GM10266 (cell line): ENCODE measurements around the gene MICAL2.

Experiments
- DNase-seq: peaks from one replicate; pipeline ENCODE4 v3.0.0; 2012; ENCODE audit errors: extremely low spot score
- TF ChIP-seq, protein P1 (sequence below): IDR thresholded peaks from 2 replicates; pipeline ENCODE4 v1.5.1; 2012; ENCODE audit warnings: mild to moderate bottlenecking, low read depth; ENCODE audit not compliant: control insufficient read depth, insufficient read depth; ENCODE audit errors: missing control alignments

MICAL2 gene

DNA sequence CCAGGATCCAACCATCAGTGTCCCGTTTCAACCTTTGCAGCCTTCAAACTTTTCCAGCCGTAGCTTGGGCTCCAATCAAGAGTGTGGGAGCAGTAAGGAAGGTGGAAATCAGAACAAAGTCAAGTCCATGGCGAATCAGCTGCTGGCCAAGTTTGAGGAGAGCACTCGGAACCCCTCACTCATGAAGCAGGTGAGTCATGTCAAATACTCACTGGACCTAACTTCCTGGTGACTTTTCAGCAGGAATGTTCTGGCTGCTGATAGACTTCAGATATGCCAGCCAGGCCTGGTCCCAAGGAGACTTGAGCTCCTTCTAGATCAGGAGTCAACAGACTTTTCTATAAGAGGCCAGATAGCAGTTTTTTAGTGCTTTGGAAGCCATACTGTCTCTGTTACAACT lies 129.0 kb downstream of the MICAL2 start:
- no peak for DNase-seq

DNA sequence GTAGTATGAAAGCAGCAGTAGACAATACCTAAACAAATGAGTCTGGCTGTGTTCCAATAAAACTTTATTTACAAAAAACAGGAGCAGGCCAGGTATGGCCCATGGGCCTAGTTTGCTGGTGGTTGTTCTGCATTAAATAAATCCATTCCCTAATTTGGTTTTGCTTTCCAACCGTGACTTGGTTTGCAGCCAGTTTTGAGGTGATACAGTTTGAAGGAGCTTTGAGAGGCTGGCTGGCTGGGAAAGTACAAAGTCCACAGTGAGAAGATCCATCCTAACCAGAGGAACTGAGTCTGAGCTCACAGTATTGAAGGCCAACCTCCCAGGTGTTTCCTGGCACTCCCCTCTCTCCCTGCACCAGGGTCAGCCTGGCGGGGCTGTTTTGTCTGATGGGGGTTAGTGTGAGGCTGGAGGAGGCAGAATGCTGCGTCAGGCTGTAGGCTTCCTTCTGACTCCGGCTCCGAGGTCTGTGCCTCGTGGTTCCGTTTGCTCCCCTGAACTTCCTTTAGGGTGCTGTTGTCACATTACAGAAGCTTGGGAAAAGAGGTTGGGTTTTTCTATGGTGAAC lies 129.5 kb downstream of the MICAL2 start:
- TF ChIP-seq, protein P1, sequence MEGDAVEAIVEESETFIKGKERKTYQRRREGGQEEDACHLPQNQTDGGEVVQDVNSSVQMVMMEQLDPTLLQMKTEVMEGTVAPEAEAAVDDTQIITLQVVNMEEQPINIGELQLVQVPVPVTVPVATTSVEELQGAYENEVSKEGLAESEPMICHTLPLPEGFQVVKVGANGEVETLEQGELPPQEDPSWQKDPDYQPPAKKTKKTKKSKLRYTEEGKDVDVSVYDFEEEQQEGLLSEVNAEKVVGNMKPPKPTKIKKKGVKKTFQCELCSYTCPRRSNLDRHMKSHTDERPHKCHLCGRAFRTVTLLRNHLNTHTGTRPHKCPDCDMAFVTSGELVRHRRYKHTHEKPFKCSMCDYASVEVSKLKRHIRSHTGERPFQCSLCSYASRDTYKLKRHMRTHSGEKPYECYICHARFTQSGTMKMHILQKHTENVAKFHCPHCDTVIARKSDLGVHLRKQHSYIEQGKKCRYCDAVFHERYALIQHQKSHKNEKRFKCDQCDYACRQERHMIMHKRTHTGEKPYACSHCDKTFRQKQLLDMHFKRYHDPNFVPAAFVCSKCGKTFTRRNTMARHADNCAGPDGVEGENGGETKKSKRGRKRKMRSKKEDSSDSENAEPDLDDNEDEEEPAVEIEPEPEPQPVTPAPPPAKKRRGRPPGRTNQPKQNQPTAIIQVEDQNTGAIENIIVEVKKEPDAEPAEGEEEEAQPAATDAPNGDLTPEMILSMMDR: no peak
- DNase-seq: no peak

More for the DNA sequence above, 129.0 kb downstream of the MICAL2 start:
- TF ChIP-seq, protein P1: no peak

DNA sequence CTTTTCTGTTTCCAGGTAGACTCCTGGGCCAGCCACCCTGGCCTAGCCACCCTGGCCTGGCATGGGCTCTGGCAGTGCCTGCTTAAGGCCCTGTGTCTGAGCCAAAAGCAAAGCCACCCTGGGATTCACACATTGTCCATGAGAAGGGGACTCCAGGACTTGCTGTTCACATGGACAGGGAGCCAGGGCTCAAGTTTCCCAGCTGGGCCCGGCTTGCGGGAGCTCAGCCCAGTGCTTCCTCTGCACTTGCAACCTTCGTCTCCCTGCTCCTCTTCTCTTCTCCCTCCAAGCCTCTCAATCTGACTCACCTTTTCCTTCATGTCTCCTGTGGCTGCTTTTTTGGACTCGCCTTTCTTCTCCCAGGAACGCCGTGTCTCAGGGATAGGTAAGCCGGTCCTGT lies 130.3 kb downstream of the MICAL2 start:
- no peak for DNase-seq
- TF ChIP-seq, protein P1: no peak

DNA sequence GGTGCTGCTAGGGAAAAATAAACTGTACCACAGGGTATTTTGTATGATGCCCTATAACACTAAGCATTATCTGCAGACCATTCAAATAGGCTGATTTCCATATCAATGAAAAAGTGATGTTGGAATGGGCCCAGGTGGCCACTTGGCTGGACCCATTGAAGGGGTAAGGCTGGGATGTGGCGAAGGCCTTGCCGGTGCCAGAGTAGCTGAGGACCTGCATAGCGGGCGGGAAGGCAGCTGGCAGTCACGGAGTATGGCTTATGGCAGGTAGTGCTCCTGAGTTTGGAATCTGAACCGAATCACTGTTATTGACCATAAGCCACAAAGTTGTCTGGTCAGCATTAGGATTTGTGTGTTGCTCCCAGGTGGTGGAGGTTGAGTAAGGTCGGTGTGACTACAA lies 131.0 kb downstream of the MICAL2 start:
- no peak for DNase-seq
- TF ChIP-seq, protein P1: no peak

DNA sequence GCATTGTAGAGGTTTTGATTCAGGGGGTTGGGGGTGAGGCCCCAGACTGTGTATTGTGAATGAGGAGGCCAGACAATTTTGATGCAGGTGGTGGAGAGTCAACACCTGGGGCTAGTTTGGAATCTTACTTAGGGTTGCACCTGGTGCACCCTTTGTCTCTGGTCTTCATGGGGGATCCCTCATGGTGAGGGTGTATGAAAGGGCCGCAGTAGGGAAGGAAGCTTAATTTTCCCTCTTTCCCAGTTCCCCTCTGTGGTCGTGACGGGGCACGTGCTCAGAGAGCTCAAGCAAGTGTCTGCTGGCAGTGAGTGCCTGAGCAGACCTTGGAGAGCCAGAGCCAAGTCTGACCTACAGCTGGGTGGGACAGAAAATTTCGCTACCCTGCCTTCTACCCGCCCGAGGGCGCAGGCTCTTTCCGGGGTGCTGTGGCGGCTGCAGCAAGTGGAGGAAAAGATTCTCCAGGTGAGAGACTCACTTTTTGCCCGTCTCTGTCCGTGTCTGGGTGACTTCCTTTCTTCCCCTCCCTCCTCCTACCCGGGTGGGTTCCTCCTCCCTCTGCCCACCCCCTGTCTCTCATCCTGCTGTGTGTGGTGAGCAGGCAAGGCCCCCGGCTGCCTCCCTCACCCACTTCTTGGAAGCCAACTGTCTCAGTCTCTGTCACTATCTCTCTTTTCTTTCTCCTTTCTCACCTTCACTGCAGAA lies 131.7 kb downstream of the MICAL2 start:
- TF ChIP-seq, protein P1: no peak

DNA sequence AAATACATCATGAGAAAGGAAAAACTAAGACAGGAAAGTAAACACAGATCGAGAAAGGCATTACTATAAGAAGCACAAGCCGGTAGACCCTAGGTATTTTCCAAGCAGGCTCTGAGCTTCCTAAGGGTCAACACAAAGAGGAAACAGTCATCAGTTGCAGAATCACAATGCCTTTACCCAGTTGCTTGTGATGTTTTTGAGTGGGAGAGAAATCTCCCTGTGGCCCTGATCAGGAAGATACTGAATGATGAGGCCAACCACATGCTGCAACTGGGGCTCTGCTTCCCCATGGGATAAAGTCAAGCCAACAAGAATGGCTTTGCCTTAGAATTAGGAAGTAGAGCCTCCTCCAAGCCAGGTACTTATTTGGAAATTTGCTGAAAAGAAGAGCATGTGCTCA lies 132.6 kb downstream of the MICAL2 start:
- DNase-seq: no peak
- TF ChIP-seq, protein P1: no peak

More for the DNA sequence above, 131.7 kb downstream of the MICAL2 start:
- DNase-seq: no peak

DNA sequence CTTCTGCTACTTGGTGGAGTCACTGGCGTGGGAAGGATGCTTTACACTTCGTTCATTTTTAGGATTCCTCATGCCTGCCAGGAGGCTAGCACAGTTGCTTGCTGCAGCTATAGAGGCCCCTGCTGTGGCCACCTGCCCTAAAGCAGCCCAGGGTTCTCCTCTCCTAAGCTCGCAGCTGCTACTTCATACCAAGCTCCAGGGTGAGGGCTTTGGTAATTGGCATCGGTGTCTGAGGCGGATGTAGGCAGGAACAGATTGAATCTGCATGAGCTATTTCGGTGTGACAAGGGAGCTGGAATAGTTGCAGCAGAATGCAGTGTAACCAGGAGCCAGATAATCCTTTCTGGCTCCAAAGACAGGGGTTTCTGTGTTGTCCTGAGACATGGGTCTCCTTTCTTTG lies 133.1 kb downstream of the MICAL2 start:
- no peak for DNase-seq

More for the DNA sequence above, 133.1 kb downstream of the MICAL2 start:
- TF ChIP-seq, protein P1: no peak
